ENCODE results near the gene PAQR6. TPM values are rescaled to one million over a fixed set of nuclear protein-coding genes. Genes with fewer than 3 reads are reported as not detected.

PAQR6 gene
- total RNA-seq, 1 experiment from 2014 or later, result 7.2 TPM

DNA sequence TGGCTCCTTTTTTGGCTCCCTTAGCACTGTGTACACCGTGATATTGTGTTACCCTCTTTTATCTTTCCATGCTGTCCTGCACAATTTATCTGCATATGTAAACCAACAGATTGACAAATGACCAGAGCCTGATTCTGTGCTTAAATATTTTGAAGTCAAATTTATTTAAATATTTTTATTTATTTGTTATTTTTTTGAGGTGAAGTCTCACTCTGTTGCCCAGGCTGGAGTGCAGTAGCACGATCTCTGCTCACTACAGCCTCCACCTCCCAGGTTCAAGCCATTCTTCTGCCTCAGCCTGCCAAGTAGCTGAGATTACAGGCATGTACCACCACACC is 22.2 kb downstream of the PAQR6 start:
- Histone ChIP-seq H3K27me3 (ENCODE audit: low read length) (no peaks in the 10 kb centered on the region), H3K4me2 (ENCODE audit: low read length) (no peak overlapping the region), H3K4me1 (ENCODE audit: insufficient read depth, low read length) (peaks cover 12% of the 10 kb centered on the region), H3K9me2 (replicated peaks; ENCODE audit: low read length) (no peaks in the 10 kb centered on the region), H3F3A (ENCODE audit: low read length, unreplicated experiment) (no peaks in the 10 kb centered on the region), H3K4me3 (ENCODE audit: low read length) (no peak overlapping the region), H3K27ac (ENCODE audit: low read length) (no peak overlapping the region), H3K9ac (ENCODE audit: low read length) (no peak overlapping the region), H3K9me3 (ENCODE audit: low read length) (no peaks in the 10 kb centered on the region), H3K79me2 (ENCODE audit: low read length) (no peaks in the 10 kb centered on the region; the same call in 1 of the 2 replicates), H2AFZ (ENCODE audit: low read length) (no peak overlapping the region), H4K20me1 (ENCODE audit: low read length) (no peaks in the 10 kb centered on the region), H3K36me3 (ENCODE audit: low read depth, low read length) (peaks cover 8% of the 10 kb centered on the region)
- ChIA-PET CTCF (interaction anchor here (0.6 to 1.4 kb wide), 13 partner anchors 8 to 220 kb away, joined by 3 to 74 read pairs (median 8); partner anchors contain the start of genes PMF1 and SLC25A44), POLR2A (ENCODE audit: unreplicated experiment) (no interaction called here)
- ATAC-seq, result no peak
- no peak for TF ChIP-seq EZH2phosphoT487 (IDR thresholded peaks at IDR 0.05; ENCODE audit: borderline replicate concordance, low read length)
- TF ChIP-seq, protein P1, sequence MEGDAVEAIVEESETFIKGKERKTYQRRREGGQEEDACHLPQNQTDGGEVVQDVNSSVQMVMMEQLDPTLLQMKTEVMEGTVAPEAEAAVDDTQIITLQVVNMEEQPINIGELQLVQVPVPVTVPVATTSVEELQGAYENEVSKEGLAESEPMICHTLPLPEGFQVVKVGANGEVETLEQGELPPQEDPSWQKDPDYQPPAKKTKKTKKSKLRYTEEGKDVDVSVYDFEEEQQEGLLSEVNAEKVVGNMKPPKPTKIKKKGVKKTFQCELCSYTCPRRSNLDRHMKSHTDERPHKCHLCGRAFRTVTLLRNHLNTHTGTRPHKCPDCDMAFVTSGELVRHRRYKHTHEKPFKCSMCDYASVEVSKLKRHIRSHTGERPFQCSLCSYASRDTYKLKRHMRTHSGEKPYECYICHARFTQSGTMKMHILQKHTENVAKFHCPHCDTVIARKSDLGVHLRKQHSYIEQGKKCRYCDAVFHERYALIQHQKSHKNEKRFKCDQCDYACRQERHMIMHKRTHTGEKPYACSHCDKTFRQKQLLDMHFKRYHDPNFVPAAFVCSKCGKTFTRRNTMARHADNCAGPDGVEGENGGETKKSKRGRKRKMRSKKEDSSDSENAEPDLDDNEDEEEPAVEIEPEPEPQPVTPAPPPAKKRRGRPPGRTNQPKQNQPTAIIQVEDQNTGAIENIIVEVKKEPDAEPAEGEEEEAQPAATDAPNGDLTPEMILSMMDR (conservative IDR thresholded peaks at IDR 0.05; ENCODE audit: low read depth, low read length), result no peak; the same call in 1 of the 2 replicates
- TF ChIP-seq EZH2 (IDR thresholded peaks at IDR 0.05; ENCODE audit: low read length, unreplicated experiment), result no peak
- no peak for DNase-seq
- intact Hi-C loops (cut with micrococcal nuclease), result loop anchor here (1.0 kb wide), 2 partner anchors 79 to 135 kb away; no protein-coding TSS in a partner anchor
- BruUV-seq (replicated peaks), result no TSS peak

GRCh38 chr1:156221986-156222692 is 25.7 kb downstream of the PAQR6 start:
- no peak overlapping the region for H3K27ac ChIP-seq (ENCODE audit: low read length)
- POLR2A ChIA-PET (ENCODE audit: unreplicated experiment), result no interaction called here

DNA sequence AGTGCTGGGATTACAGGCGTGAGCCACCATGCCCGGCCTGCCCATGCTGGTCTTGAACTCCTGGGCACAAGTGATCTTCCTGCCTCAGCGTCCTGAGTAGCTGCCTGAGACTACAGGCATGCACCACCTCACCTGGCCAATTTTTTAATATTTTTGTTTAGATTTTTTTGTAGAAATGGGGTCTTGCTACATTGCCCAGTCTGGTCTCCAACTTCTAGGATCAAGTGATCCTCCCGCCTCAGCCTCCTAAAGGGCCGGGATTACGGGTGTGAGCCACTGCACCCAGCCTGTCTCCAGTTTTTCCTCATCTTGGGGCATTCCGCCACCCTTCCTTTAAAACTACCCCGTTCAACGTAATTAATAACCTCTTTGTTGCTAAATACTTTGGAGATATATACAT is 27.6 kb downstream of the PAQR6 start:
- DNase-seq (no peak), ATAC-seq (no peak)
- Histone ChIP-seq H3K4me3 (ENCODE audit: low read length) (no peak overlapping the region), H3K9me3 (ENCODE audit: low read length) (no peaks in the 10 kb centered on the region), H3K27me3 (ENCODE audit: low read length) (no peaks in the 10 kb centered on the region), H3K9ac (ENCODE audit: low read length) (no peak overlapping the region), H3F3A (ENCODE audit: low read length, unreplicated experiment) (no peaks in the 10 kb centered on the region), H3K36me3 (ENCODE audit: low read depth, low read length) (peaks cover 8% of the 10 kb centered on the region), H2AFZ (ENCODE audit: low read length) (no peak overlapping the region), H3K4me2 (ENCODE audit: low read length) (no peak overlapping the region), H4K20me1 (ENCODE audit: low read length) (no peaks in the 10 kb centered on the region), H3K9me2 (replicated peaks; ENCODE audit: low read length) (no peaks in the 10 kb centered on the region), H3K79me2 (ENCODE audit: low read length) (peaks cover 16% of the 10 kb centered on the region), H3K27ac (ENCODE audit: low read length) (no peak overlapping the region), H3K4me1 (ENCODE audit: insufficient read depth, low read length) (peaks cover 23% of the 10 kb centered on the region)
- CTCF ChIA-PET, result no interaction called here
- POLR2A ChIA-PET (ENCODE audit: unreplicated experiment), result no interaction called here
- no peak for TF ChIP-seq EZH2phosphoT487 (IDR thresholded peaks at IDR 0.05; ENCODE audit: borderline replicate concordance, low read length)
- TF ChIP-seq, protein P1 (conservative IDR thresholded peaks at IDR 0.05; ENCODE audit: low read depth, low read length), result no peak
- no peak for TF ChIP-seq EZH2 (IDR thresholded peaks at IDR 0.05; ENCODE audit: low read length, unreplicated experiment)
- BruUV-seq (replicated peaks), result no TSS peak
- intact Hi-C loops (cut with micrococcal nuclease), result no loop called here

More at GRCh38 chr1:156221986-156222692, 25.7 kb downstream of the PAQR6 start:
- peaks cover 10% of the 10 kb centered on the region for H3K79me2 ChIP-seq (ENCODE audit: low read length)
- H3K4me1 ChIP-seq (ENCODE audit: insufficient read depth, low read length), result peaks cover 23% of the 10 kb centered on the region
- H3K4me2 ChIP-seq (ENCODE audit: low read length), result no peak overlapping the region
- no peaks in the 10 kb centered on the region for H3F3A ChIP-seq (ENCODE audit: low read length, unreplicated experiment)
- ATAC-seq (no peak), DNase-seq (no peak)
- H2AFZ ChIP-seq (ENCODE audit: low read length), result no peak overlapping the region
- peaks cover 8% of the 10 kb centered on the region for H3K36me3 ChIP-seq (ENCODE audit: low read depth, low read length)
- TF ChIP-seq, protein P1 (conservative IDR thresholded peaks at IDR 0.05; ENCODE audit: low read depth, low read length), result no peak
- TF ChIP-seq EZH2 (IDR thresholded peaks at IDR 0.05; ENCODE audit: low read length, unreplicated experiment), result no peak
- intact Hi-C loops (cut with micrococcal nuclease), result no loop called here
- no peak overlapping the region for H3K4me3 ChIP-seq (ENCODE audit: low read length)
- no TSS peak for BruUV-seq (replicated peaks)
- no peaks in the 10 kb centered on the region for H4K20me1 ChIP-seq (ENCODE audit: low read length)
- H3K9me3 ChIP-seq (ENCODE audit: low read length), result no peaks in the 10 kb centered on the region
- CTCF ChIA-PET, result no interaction called here
- H3K9me2 ChIP-seq (replicated peaks; ENCODE audit: low read length), result no peaks in the 10 kb centered on the region
- no peaks in the 10 kb centered on the region for H3K27me3 ChIP-seq (ENCODE audit: low read length)
- no peak overlapping the region for H3K9ac ChIP-seq (ENCODE audit: low read length)

All from PC-3 (cell line).